Muscle of back (tissue), 11 donors: Measurements from ENCODE around the gene HORMAD2. TPM values are rescaled to one million over a fixed set of nuclear protein-coding genes. Genes with fewer than 3 reads are reported as not detected.

Source experiments
- DNase-seq, 3 donors: peaks; one replicate each; pipeline versions ENCODE4 v3.0.0 to v3.0.0-alpha.2; 2013
- polyA plus RNA-seq, 10 donors: library from polyadenylated mRNA; unstranded; fragments of 120-200 nt; gene quantifications; one replicate each; pipeline ENCODE4 v1.2.1, GENCODE V29; 2013; ENCODE audit not compliant: insufficient read length in 10 of 10

Gene HORMAD2
- polyA plus RNA-seq, 10 donors, result 0.15 TPM; not detected in 9

DNA sequence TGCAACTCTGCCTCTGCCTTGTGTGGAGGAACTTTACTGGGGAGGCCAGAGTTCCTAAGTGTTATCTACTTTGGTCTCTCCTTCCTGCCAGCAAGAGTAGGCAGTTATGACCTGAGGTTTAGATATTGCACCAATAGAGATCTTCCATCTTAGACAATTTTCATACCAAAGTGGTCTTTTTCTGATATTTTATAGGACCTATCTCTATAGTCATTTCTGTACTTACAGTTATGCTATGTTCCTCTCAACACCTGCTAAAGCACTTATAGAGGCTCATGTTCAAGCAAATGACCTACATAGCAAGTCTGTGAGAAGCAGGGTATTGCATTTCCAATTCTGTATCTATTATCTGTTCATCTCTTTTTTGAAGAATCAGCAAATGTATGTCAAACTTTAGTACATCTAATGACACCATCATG, 80.8 kb downstream of the HORMAD2 start:
- DNase-seq, result no peak

GRCh38 chr22:30167296-30167695, 87.0 kb downstream of the HORMAD2 start:
- no peak for DNase-seq

GRCh38 chr22:30167734-30168133, 87.5 kb downstream of the HORMAD2 start:
- no peak for DNase-seq

DNA sequence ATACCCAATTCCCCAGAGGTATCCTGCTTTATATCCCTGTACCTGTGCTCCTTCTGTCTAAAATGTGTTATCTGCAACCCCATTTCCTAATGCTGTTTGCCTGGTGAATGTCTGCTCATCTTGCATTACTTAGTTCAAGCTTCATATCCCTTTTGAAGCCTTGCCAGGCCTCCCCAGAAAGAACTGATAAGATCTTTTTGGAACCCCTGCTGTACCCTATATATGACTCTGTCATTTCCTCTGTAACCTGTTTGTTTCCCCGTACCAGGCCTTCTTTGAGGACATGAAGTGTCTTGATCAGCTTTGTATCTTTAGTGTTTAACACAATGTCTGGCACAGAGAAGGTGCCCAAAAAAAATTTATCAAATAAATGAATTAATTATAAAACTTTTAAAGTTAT, 88.7 kb downstream of the HORMAD2 start:
- DNase-seq, result no peak

- no peak for DNase-seq
These were observed 89.9 kb downstream of the HORMAD2 start for GRCh38 chr22:30170129-30170528.

GRCh38 chr22:30171008-30171407, 90.7 kb downstream of the HORMAD2 start:
- DNase-seq, result no peak

DNA sequence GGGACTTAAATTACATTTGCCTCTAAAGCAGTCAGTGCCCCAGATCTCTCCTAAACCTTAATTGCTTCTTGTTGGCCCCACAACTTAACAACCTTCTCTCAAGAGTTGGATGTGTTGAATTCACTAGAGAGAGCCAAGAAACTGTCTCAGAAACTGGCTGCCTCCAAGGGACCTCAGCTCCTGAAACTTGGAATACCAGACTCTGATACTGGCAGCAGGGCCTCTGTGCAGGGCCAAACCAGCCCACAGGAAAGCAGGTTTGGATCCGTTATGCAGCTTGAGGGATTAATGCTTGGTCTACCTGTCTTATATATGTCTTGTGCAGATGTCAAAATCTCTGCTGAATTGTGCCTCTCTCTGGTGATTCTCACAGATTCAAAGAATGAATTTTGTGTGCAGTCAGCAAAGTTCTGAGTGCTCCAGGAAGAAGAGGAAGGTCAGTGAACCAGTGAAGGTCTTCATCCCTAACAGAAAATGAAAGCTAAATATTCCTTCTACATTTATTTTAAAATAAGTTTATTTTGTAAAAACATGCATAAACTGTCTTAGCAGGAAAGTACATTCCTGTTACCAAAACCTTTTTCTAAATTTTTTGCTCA, 95.5 kb downstream of the HORMAD2 start:
- no peak for DNase-seq

DNA sequence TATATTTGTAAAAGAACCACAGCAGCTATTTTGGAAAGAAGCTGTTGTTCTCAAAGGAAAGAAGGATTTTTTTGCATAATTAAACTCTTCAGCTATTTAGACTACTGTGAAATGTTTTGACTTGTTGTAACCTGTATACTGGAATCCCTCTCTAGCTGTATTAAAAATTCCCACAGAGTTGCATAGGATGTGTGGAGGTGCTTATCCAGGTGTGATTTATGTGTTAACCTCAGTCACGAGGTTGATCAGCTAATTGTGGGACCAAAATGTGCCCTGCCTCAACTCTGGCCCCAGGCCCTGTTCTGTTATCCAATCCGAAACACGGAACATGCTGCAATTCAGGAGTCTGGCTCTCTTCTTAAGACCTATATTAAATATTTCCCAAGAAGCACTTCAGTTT, 96.2 kb downstream of the HORMAD2 start:
- DNase-seq, result no peak

- no peak for DNase-seq
These were observed 98.2 kb downstream of the HORMAD2 start for GRCh38 chr22:30178181-30179126.

DNA sequence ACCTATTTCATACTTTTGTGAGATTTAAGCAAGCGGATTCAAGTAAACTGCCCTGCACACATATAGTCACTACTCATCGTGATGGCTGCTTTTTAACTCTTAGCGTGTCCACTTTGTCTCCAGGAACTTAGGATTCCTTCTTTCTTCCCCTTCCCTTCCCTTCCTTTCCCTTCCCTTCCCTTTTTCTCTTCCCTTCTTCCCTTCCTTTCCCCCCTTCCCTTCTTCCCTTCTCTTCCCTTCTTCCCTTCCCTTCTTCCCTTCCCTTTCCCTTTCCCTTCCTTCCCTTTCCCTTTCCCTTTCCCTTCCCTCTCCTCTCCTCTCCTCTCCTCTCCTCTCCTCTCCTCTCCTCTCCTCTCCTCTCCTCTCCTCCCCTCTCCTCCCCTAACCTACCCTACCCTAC, 100.4 kb downstream of the HORMAD2 start:
- DNase-seq, result no peak

- no peak for DNase-seq
These were observed 101.4 kb downstream of the HORMAD2 start for GRCh38 chr22:30181459-30182349.

DNA sequence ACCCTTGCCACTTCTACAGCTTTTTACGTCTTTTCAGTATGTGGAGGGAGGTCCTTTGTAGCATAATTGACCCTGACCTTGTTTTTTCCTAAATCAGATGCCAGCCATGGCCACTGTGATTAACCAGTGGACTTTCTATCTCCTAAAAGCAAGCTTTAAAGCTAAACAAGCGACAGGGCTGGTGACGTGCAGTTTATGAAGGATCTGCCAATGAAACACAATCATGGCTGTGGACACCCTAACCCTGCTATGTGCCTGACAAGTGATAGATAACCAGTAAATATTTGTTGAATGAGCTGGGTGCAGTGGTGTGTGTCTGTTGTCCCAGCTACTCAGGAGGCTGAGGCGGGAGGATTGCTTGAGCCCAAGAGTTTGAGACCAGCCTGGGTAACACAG, 102.1 kb downstream of the HORMAD2 start:
- DNase-seq, result no peak

GRCh38 chr22:30182815-30183214, 102.6 kb downstream of the HORMAD2 start:
- no peak for DNase-seq

GRCh38 chr22:30183271-30183670, 103.0 kb downstream of the HORMAD2 start:
- no peak for DNase-seq

DNA sequence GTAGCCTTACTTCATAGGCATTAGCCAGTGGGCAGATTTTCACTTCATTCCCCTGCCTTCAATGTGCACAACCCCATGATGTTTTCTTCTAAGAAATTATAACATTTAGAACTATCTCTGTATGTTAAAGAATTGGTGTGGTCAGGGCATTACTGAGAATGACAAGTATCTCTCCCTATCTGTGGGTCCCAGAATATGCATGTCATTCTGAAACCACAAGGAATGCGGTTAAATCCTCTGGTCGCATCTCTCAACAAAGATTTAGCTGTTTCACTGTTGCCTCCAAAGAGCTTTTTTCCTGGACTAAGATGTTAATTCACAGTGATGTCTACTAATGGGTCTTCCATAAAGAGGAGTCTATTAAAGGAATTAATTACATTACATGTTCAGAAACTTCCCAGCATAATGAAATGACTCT, 103.6 kb downstream of the HORMAD2 start:
- DNase-seq, result no peak

GRCh38 chr22:30185129-30185528, 104.9 kb downstream of the HORMAD2 start:
- DNase-seq, result no peak

DNA sequence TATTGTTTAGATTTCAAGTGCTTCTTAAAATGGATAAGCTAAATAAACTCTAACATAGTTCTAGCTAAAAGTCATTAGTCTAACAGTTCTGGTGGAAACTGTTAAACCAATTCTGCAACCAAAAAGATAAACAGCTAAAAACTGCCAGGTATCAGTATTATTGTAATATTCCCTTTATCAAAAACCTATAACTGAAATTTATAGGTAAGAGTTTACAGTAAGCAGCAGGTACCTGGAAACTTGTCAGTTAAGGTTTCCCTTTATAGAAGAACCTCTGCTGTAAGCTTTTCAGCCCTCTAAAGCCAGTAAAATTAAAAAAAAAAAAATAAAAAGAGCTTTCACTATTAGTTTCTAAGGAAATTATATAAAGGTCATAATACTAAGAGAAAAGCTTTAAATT, 105.3 kb downstream of the HORMAD2 start:
- no peak for DNase-seq

DNA sequence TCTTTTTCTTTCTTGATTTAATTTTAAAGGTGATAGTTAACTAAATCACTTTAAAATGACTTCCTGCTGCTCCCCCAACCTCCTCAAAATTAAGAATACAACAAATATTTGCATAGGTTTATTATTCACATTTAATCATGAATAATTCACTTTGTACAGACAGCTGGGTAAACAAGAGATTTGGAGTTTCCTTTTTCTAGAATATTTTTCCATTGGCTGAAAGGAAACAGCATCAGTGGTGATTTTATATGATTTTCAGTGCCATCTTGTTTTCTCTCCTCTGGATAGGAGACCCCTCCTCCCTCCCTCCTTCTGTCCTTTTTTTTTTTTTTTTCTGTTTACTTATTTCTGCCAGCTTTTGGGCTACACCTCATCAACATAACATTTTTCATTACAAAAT, 105.8 kb downstream of the HORMAD2 start:
- DNase-seq, result no peak

GRCh38 chr22:30186510-30186909, 106.2 kb downstream of the HORMAD2 start:
- DNase-seq, result no peak

DNA sequence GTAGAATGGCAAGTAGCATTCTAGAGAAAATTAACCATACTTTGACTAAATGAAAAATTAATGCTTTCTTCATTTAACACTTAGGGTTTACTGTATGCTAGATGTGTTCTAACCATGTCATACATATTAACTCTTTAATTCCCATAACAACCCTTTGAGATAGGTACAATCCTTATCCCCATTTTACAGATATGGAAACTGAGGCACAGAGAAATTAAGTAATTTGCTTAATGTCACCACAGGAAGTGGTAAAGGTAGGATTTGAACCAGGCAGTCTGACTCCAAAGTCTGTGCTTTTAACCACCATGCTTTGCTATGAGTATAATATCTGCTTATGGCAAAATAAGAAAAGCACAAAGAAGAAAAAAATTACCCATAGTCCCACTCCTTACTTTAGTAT, 106.8 kb downstream of the HORMAD2 start:
- no peak for DNase-seq

DNA sequence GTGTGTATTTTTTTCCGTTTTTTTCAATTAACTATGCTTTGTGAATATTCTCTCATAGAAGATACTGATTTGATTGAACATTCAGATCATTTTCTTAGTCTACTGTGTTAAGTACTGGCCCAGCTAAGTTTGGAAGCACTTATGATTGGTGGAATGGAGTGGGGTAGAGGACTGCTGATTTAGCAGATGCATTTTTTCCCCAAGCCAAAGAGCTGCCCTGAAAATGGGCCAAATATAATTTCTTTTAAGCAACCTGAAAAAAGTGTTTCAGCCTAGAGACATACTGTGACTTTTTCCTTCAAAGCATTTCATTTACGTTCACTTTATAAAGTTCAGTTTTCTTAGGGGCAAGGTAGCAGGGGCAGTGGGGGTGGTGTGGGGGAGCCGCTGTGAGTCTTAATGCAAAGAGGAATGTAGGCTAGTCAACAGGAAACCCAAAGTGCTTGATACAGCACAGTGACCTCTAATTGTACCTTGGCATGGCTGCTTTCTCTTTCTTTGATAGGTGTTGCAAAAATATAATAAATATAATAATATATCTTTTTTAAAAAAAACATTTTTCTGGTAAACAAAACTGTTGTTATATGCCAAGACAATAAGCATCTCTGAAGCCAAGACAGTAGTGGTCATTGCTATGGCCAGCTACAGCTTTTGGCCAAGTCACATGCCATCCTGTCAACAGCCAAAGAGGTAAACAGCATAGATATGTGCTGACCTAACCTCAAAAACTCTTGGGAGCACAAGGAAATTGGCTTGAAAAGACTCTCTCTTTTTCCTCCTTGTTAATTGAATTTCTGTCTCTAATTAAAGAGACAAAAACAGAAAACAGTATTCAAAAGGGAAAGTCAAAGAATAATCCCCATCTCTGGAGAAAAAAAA, 107.5 kb downstream of the HORMAD2 start:
- no peak for DNase-seq
